HL-60 (cell line): Measurements from ENCODE around the gene NIT1.
A peak's percentile ranks its signal among the peaks of the same experiment; 100 is the strongest.

Experiments
- DNase-seq, 2 experiments: peaks; one replicate each; pipeline ENCODE4 v3.0.0-alpha.2; 2010 to 2020; ENCODE audit warnings: low read depth in 1 of 2, low spot score in 1 of 2
- H3K27ac ChIP-seq: fragments of 250-450 bp; sonication (Bioruptor Pico); replicated peaks from 2 replicates; pipeline ENCODE4 v1.5.1; 2020; ENCODE audit warnings: mild to moderate bottlenecking, moderate library complexity
- H3K27me3 ChIP-seq: fragments of 250-450 bp; sonication (Bioruptor Pico); 2 replicates; pipeline ENCODE4 v1.5.1; 2021; ENCODE audit warnings: mild to moderate bottlenecking, moderate library complexity; ENCODE audit not compliant: insufficient read depth, poor library complexity, severe bottlenecking
- H3K4me3 ChIP-seq: replicated peaks from 2 replicates; pipeline ENCODE4 v1.5.1; 2011; ENCODE audit warnings: mild to moderate bottlenecking, control low read depth, low read length; ENCODE audit not compliant: insufficient read depth
- CTCF ChIP-seq: IDR thresholded peaks from one replicate; pipeline ENCODE4 v1.5.1; 2011; ENCODE audit warnings: low read length, control low read depth, inconsistent platforms; ENCODE audit not compliant: insufficient read depth
- GABPA ChIP-seq: IDR thresholded peaks from 2 replicates; pipeline ENCODE4 v1.6.1; 2012; ENCODE audit warnings: low read depth
- POLR2AphosphoS5 ChIP-seq: IDR thresholded peaks from 2 replicates; pipeline ENCODE4 v1.6.1; 2012; ENCODE audit warnings: low read depth
- REST ChIP-seq: IDR thresholded peaks from 2 replicates; pipeline ENCODE4 v1.6.1; 2012; ENCODE audit warnings: low read depth; ENCODE audit not compliant: insufficient replicate concordance
- SPI1 ChIP-seq: IDR thresholded peaks from 2 replicates; pipeline ENCODE4 v1.6.1; 2012; ENCODE audit warnings: low read depth, mild to moderate bottlenecking, borderline replicate concordance

NIT1 gene

GRCh38 chr1:161130266-161130665, 12.4 kb downstream of the NIT1 start:
- Histone ChIP-seq H3K27ac (no peak overlapping the region), H3K4me3 (no peak overlapping the region), H3K27me3 (no peaks in the 10 kb centered on the region)
- TF ChIP-seq SPI1 (no peak), REST (no peak), GABPA (no peak), POLR2AphosphoS5 (no peak), CTCF (no peak)
- DNase-seq = no peak

- no peaks in the 10 kb centered on the region for H3K27me3 ChIP-seq
- DNase-seq = no peak
- H3K27ac ChIP-seq = peak overlapping the region; percentile 75
- TF ChIP-seq CTCF (no peak), GABPA (no peak), SPI1 (no peak), REST (no peak), POLR2AphosphoS5 (no peak)
- peak overlapping the region; percentile 95 for H3K4me3 ChIP-seq
These were observed 13.9 kb downstream of the NIT1 start for GRCh38 chr1:161131523-161132409.

- no peaks in the 10 kb centered on the region for H3K27me3 ChIP-seq
- peak within 1 kb of the TSS; percentile 75 for H3K27ac ChIP-seq
- TF ChIP-seq POLR2AphosphoS5 (0 out of 2 replicates have a peak, but pooled peaks have one; percentile 38), CTCF (no peak), GABPA (peak; percentile 28), REST (peak; percentile 8)
- H3K4me3 ChIP-seq = peak within 1 kb of the TSS; percentile 95
- DNase-seq = peak; percentile 92 to 97
These were observed 14.7 kb downstream of the NIT1 start, which contains the start of gene DEDD for GRCh38 chr1:161132410-161133219. TSS of gene DEDD (minus strand) at chr1:161132667. CDS start at chr1:161124462, 8,205 bp downstream.
